ENCODE results near the gene PRR5L.
A peak's percentile ranks its signal among the peaks of the same experiment; 100 is the strongest.
"Not testable (repeated sequence)": the region's sequence is repeated elsewhere in the genome, so short reads cannot be mapped to it uniquely, and the experiment has no call there.

The PRR5L gene

GRCh38 chr11:36499315-36499714 is 203.2 kb downstream of the PRR5L start:
- no peak for DNase-seq (ENCODE audit: low spot score)

DNA sequence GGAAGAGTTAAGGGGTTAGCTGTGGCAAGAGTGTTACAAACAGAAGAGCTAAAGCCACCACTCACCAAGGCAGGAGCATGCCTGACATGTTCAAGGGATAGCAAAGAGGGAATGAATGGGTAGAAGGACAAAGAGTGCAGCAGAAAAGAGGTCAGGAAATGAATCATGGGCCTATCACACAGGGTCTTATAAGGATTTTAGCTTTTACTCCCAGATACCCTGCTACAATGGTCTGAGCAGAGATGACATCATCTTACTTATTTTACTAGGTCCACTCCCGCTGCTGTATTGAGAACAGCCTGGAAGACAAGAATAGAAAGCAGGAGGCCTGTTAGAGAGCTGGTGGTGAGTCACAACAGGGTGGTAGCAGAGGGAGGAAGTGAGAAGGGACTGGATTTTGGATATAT is 204.2 kb downstream of the PRR5L start:
- DNase-seq (ENCODE audit: low spot score) = peak; percentile 70

DNA sequence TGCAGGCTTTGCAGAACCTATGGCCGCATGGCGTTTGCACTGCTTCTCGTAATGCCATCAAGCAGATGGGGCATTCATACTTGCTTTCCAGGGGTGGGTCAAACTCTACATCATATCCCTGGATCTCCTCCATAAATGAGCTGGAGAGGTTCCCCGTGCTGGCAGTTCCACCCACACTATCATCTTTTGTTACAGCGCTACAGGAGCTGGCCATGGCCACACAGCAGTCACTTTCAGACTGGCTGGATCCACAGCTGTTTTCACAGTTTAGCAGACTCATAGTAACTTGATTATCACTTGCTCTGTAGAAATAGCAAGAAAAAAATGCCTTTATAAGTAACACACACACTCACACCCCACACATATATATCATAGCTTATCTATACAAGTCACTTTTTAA is 205.1 kb downstream of the PRR5L start:
- no peak for DNase-seq (ENCODE audit: low spot score)

- DNase-seq (ENCODE audit: low spot score) = no peak
Measured at GRCh38 chr11:36507824-36508489, 211.9 kb downstream of the PRR5L start.

- no peak for DNase-seq (ENCODE audit: low spot score)
Measured at GRCh38 chr11:36508743-36509142, 212.7 kb downstream of the PRR5L start.

- no peak for DNase-seq (ENCODE audit: low spot score)
Measured at GRCh38 chr11:36509201-36509639, 213.1 kb downstream of the PRR5L start.

GRCh38 chr11:36509694-36510593 is 213.9 kb downstream of the PRR5L start, which contains the start of gene TRAF6:
Gene TRAF6, minus strand, starts transcription at chr11:36510272. Its CDS starts 8,757 bp downstream, at chr11:36501515.
- DNase-seq (ENCODE audit: low spot score) = peak; percentile 73

- no peak for DNase-seq (ENCODE audit: low spot score)
Measured at GRCh38 chr11:36510594-36510942, 214.5 kb downstream of the PRR5L start.

GRCh38 chr11:36511062-36511461 is 215.0 kb downstream of the PRR5L start:
- not testable (repeated sequence) for DNase-seq (ENCODE audit: low spot score)

DNA sequence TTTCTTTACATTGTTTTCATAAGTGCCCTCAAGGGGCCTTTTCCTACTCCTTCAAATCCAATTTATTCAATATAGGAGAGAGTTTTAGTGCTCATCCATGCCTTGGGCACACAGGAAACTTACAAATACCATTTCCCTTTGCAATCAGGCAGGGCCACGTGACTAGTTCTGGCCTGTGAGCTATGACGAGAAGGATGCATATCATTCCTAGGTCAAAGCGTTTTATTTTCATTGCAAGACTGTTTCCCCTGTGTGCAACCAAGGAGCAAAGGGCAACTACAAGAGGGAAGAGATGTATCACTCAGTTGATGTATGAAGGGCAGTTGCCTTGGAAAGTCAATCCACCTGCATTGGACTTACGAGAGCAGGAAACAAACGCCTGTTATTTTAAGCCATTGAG is 215.9 kb downstream of the PRR5L start:
- no peak for DNase-seq (ENCODE audit: low spot score)

- no peak for DNase-seq (ENCODE audit: low spot score)
Measured at GRCh38 chr11:36513965-36514364, 217.9 kb downstream of the PRR5L start.

All from COLO829 (cell line).